Astrocyte of the cerebellum (primary cell): Measurements from ENCODE around the gene TIMM10B.

Source experiments
- DNase-seq: peaks from one replicate; pipeline ENCODE4 v3.0.0-alpha.2; 2011; ENCODE audit warnings: low read depth
- H3K4me3 ChIP-seq: 2 replicates; pipeline ENCODE4 v1.5.1; 2011; ENCODE audit warnings: mild to moderate bottlenecking, low read depth, low read length, moderate library complexity
- CTCF ChIP-seq: IDR thresholded peaks from 2 replicates; pipeline ENCODE4 v1.5.1; 2012; ENCODE audit warnings: low read length, low read depth, moderate library complexity, mild to moderate bottlenecking; ENCODE audit errors: missing control alignments
- in situ Hi-C: cut with HindIII; loops from 2 replicates; pipeline ENCODE4 v1.10.0; 2017; ENCODE audit warnings: low sequenced_read_pairs

Gene TIMM10B

GRCh38 chr11:6486256-6486655, 5.0 kb downstream of the TIMM10B start:
- in situ Hi-C loops: no loop called here
- DNase-seq: no peak
- TF ChIP-seq CTCF: no peak
- H3K4me3 ChIP-seq: no peak overlapping the region

GRCh38 chr11:6486938-6487337, 5.6 kb downstream of the TIMM10B start:
- in situ Hi-C loops: no loop called here
- no peak for TF ChIP-seq CTCF
- DNase-seq: no peak
- H3K4me3 ChIP-seq: no peak overlapping the region

- no peak overlapping the region for H3K4me3 ChIP-seq
- TF ChIP-seq CTCF: no peak
- in situ Hi-C loops: no loop called here
- DNase-seq: no peak
Observed at GRCh38 chr11:6488342-6488741, 7.0 kb downstream of the TIMM10B start.

- no peak for TF ChIP-seq CTCF
- DNase-seq: no peak
- in situ Hi-C loops: no loop called here
- H3K4me3 ChIP-seq: no peak overlapping the region
Observed at GRCh38 chr11:6488821-6489220, 7.5 kb downstream of the TIMM10B start.

GRCh38 chr11:6489306-6489705, 8.0 kb downstream of the TIMM10B start:
- no peak for DNase-seq
- H3K4me3 ChIP-seq: no peak overlapping the region
- in situ Hi-C loops: no loop called here
- TF ChIP-seq CTCF: no peak

GRCh38 chr11:6497069-6497839, 16.0 kb downstream of the TIMM10B start, which contains the start of gene DNHD1:
DNHD1 (plus strand) TSS chr11:6497280; CDS start chr11:6498216, 936 bp downstream.
- no peak for DNase-seq
- no peak for TF ChIP-seq CTCF
- no peak within 1 kb of the TSS for H3K4me3 ChIP-seq
- in situ Hi-C loops: no loop called here
